NOMO-1 treated with DMSO at 0.1 percent for 48 hours (cell line): ENCODE results near the gene ZBTB22.
"Not testable (repeated sequence)": the region's sequence is repeated elsewhere in the genome, so short reads cannot be mapped to it uniquely, and the experiment has no call there.

Source experiments
- DNase-seq: peaks from one replicate; lab custom pipeline; 2025; ENCODE audit not compliant: unreplicated experiment; lab: John Stamatoyannopoulos, UW

Gene ZBTB22, protein sequence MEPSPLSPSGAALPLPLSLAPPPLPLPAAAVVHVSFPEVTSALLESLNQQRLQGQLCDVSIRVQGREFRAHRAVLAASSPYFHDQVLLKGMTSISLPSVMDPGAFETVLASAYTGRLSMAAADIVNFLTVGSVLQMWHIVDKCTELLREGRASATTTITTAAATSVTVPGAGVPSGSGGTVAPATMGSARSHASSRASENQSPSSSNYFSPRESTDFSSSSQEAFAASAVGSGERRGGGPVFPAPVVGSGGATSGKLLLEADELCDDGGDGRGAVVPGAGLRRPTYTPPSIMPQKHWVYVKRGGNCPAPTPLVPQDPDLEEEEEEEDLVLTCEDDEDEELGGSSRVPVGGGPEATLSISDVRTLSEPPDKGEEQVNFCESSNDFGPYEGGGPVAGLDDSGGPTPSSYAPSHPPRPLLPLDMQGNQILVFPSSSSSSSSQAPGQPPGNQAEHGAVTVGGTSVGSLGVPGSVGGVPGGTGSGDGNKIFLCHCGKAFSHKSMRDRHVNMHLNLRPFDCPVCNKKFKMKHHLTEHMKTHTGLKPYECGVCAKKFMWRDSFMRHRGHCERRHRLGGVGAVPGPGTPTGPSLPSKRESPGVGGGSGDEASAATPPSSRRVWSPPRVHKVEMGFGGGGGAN

DNA sequence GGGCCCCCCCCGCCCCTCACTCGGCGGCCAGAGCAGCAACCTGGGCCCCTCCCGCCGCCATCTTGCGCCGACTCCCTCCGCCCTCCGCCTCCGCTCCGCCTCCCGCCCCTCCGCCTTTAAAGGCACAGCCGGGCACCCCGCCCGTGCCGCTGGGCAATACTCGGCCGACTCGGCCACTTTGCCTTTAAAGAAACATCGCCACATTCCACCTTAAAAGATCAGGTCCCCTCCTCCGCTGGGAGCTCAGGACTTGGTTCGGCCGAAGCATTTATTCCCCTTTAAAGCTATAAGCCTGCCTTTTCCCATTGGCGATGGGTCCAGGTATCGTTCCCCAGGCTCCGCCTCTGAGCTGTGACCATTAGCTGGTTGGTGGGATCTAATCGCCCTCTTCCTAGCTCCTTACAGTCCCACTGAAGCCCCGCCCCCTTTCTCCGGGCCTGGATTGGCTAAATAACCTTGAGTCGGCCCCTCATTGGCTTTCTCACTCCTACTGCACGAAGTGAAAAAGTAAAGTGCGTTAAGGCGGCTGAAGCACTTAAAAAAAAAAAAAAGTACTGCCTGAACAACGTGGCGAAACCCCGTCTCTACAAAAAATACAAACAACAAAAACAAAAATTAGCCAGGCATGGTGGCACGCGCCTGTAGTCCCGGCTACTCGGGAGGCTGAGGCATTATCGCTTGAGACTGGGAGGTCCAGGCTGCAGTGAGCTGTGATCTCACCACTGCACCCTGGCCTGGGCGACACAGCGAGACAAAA is at the start of gene ZBTB22:
ZBTB22 (minus strand) TSS at position 76 of the 757 bp plus-strand sequence. CDS start 828 bp downstream, outside the sequence.
- DNase-seq, result peak; percentile 98

DNA sequence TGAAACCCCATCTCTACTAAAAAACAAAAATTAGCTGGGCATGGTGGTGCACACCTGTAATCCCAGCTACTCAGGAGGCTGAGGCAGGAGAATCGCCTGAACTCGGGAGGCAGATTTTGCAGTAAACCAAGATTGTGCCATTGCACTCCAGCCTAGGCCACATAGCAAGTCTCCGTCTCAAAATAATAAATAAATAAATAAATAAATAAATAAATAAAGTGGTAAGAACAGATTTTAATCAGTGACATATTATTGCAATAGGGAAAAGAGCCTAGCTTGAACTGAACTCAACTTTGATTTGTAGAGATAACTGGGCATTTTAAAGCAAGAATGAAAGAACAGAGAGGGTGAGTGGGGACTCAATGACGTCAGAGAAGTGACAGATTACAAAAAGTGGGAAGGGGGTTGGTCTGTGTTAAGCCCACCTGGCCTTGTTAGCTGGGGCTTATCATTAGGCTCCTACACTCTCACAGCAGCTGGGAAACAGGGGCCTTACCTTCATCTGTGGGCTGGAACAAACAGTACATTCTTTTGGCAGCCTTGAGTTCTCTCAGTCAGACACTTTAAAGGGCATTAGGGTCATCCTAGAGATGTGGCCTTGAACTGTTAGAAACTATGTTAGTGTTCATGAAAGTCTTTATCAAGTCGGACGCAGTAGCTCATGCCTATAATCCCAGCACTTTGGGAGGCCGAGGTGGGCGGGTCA is 49.6 kb upstream of the ZBTB22 start:
- DNase-seq, result no peak

DNA sequence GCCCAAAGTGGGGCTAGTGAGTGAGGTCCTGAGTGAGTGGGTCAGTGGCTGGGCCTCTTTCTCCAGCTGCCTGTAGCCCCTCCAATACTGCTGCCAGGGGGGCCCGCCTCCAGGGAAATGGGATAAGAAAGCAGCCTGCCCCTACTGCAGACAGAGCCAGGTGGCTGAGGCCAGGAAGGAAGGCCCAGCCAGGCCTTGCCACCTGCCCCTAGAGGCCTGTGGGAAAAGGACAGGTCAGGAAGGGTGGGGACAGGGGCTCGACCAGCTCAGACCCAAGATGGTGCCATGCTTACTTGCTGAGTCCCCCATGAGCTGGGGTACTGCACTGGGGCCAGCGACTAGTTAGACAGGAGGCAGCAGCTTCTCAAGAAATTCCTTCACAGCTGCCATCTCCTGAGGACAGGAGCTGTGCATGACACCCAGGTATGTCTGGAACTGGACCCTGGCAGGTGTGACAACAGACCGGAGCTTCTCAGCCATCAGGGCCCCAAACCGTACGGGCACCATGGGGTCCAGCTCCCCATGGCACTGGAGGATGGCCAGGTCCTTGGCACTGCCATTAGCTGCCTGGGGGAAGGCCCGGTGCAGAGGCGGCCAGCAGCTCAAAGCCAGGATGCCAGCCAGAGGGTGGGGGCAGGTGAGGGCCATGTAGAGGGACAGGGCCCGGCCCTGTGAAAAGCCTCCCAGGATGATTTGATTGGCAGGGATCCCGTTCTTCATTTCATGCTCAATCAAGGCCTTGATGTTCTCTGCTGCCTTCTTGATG is 47.8 kb upstream of the ZBTB22 start:
- not testable (repeated sequence) for DNase-seq

DNA sequence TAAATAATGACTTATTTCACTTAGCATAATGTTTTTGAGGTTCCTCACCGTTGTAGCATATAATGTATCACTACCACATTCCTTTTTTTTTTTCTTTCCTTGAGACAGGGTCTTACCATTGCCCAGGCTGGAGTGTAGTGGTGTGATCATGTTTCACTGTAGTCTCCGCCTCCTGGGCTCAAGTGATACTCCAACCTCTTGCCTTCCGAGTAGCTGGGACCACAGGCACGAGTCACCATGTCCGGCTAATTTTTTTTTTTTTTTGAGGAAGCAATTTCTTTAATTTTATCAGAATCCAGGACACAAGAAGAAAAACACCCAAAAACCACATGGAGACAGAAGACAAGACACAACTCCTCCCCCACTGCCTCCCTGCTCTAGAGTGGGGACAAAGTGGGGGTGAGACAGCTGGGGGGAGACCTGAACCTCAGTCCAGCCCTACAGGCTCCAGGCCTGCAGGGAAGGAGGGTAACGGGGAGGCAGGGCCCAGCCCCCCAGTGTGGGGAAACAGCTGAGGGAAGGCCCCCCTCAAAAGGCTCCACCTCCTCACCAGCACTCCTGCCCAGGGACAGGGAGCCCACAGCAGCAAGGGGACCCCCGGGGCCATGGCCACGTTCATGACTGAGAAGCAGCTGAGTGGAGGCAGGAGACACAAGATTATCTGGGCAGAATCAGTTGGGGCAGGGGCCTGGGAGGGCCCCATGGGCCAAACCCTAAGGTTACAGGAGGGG is 47.1 kb upstream of the ZBTB22 start:
- DNase-seq, result not testable (repeated sequence)

DNA sequence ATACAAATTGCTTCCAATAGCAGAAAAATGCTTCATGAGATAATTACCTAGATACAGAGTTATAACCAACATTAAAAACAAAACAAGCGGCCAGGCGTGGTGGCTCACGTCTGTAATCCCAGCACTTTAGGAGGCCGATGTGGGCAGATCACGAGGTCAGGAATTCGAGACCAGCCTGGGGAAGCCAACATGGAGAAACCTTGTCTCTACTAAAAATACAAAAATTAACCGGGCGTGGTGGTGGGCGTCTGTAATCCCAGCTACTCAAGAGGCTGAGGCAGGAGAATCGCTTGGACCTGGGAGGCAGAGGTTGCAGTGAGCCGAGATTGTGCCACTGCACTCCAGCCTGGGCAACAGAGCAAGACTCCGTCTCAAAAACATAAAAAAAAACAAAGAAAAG is 45.9 kb upstream of the ZBTB22 start:
- not testable (repeated sequence) for DNase-seq

DNA sequence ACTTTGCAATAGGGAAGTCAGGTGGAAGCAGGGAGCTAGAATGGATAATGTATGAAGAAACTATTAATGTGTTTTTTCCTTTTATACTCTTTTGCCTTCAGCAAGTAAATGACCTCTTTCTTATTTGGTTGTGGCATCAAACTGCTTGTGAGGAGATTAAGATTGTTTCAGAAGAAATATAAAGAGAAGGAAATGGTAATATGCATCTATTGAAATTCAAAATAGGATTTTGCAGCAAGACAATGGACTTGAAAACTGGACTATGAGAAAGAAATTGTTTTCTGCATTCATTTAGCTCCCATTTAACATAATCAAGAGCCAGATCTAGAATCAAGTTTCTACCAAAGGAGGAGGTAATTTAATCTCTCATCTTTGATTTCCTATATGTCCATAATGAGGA is 41.8 kb upstream of the ZBTB22 start:
- no peak for DNase-seq

DNA sequence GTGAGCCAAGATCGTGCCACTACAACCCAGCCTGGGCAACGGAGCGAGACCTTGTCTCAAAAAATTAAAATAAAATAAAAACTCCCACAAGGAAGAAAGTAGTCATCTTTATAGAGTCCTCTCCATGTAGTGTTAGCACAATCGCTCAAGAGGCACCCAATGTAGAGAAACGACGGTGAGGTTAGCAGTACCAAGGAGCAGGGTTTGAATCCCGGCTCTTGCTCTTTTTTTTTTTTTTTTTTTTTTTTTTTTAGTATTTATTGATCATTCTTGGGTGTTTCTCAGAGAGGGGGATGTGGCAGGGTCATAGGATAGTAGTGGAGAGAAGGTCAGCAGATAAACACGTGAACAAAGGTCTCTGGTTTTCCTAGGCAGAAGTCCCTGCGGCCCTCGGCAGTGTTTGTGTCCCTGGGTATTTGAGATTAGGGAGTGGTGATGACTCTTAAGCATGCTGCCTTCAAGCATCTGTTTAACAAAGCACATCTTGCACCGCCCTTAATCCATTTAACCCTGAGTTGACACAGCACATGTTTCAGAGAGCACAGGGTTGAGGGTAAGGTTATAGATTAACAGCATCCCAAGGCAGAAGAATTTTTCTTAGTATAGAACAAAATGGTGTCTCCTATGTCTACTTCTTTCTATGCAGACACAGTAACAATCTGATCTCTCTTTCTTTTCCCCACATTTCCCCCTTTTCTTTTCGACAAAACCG is 39.8 kb upstream of the ZBTB22 start:
- not testable (repeated sequence) for DNase-seq

DNA sequence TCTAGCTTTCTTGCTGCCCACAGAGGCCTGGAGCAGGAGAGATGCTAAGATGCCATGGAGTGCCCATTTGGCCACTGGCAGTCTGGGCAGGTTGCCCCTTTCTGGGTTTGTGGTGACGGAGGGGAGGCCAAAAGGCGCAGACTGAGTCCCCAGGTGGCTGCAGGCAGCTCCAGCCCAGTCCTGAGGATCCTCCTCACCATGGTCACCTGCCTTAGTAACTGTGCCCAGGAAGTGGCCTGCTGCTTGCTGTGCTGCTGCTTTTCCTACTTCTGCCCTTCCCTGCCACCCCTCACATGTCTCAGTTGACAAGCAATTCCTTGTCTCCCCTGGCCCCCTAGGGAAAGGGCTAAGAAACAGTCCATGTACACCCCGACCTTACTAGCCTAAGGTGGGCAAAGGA is 38.8 kb upstream of the ZBTB22 start:
- DNase-seq, result no peak

DNA sequence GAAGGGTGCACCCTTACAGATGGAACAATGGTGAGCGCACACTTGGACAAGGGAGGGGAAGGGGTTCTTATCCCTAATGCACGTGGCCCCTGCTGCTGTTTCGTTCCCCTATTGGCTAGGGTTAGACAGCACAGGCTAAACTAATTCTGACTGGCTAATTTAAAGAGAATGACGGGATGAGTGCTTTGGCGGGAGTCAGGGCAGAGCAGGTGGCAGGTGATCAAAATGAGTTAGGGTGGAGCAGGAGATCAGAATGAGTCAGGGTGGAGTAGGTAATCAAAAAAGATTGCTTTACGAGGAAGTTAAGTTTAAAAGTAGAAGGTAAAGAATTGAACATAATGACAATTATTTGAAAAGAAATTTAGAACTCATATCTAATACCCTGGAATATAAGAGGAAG is 38.3 kb upstream of the ZBTB22 start:
- not testable (repeated sequence) for DNase-seq

DNA sequence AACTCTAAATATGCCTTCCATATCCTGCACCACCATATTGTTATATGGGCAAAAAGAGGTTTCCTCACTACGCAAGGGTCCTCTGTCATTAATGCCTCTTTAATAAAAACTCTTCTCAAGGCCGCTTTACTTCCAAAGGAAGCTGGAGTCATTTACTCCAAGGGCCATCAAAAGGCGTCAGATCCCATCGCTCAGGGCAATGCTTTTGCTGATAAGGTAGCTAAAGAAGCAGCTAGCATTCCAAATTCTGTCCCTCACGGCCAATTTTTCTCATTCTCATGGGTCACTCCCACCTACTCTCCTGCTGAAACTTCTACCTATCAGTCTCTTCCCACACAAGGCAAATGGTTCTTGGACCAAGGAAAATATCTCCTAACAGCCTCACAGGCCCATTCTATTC is 30.3 kb upstream of the ZBTB22 start:
- DNase-seq, result no peak

DNA sequence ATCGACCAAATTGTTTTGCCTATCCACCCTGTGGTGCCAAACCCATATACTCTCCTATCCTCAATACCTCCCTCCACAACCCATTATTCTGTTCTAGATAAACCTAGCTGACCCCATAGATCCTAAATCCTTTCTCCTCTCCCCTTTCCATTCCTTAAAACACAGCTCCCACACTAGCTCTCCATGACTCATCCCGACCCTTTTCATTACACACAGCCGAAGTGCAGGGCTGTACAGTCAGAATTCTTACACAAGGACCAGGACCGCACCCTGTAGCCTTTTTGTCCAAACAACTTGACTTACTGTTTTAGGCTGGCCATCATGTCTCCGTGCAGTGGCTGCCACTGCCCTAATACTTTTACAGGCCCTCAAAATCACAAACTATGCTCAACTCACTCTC is 29.4 kb upstream of the ZBTB22 start:
- not testable (repeated sequence) for DNase-seq

DNA sequence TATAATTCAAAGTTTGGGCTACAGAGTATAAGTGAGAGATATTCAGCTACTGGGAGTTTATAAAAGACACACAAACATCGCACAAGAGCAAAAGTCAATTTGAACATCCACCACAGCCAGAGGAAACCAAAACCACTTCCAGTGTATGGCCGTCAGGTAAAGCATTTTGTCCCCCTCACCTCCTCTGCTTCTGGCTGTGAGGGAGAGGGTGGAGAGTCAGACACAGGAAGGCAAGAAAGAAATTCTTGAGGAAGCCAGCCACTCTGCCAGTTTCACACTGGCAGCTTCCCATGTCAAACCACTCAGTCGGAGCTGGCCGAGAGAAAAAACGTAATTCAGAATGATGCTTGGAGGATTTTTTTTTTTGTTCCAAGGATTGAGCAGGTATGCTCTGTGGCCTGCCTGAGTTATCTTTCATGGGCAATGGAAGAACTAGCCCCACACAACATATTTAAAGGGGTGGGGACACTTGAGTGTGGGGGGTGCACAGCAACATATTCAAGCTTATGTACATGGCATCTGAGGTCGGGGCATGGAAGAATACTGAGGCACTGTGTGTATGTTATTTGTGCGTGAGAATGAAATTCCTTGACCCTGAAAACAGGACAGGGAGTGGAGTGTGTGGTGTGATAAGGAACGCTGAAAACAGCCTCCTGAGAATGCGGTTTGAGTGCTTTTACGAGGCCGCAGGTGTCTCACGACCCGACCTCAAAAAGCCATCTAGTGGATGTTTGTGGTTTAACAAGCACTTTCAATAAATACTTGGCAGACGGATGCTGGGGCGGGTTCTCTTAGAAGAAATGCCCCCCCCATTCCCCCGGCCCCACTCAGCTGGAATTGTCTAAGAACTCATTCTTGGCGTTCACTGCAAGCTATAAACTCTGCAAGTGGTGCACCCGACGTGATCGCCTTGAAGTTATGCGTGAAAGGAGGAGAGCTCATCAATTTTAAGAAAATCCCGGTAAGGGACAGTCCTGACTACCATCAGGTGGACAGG is 27.5 kb upstream of the ZBTB22 start:
- peak; percentile 40 for DNase-seq

DNA sequence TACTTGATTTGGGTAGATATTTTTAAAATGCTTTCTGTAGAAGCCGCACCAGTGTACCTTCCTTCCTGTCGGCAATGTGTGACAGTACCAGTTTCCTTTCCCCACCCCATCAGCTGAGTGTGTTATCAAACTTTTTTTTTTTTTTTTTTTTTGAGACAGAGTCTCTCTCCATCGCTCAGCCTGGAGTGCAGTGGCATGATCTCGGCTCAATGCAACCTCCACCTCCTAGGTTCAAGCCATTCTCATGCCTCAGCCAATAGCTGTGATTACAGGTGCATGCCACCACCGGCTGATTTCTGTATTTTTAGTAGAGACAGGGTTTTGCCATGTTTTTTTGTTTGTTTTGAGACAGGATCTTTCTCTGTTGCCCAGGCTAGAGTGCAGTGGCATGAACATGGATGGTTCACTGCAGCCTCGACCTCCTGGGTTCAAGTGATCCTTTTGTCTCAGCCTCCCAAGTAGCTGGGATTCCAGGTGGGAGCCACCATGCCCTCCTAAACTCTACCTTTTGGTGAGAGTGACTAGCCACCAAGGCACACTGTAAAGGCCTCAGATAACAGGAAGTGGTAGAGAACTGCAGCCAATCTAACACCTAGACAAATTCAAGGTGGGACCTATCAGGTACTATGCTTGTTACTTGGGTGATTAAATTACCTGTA is 26.5 kb upstream of the ZBTB22 start:
- DNase-seq, result no peak

DNA sequence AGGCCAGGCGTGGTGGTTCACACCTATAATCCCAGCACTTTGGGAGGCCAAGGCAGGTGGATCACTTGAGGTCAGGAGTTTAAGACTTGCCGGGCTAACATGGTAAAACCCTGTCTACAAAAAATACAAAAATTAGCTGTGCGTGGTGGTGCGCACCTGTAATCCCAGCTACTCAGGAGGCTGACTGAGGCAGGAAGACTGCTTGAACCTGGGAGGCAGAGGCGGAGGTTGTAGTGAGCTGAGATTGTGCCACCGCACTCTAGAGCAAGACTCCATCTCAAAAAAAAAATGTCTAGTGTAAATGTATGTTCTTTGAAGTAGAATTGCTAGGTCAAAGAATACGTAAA is 26.0 kb upstream of the ZBTB22 start:
- DNase-seq, result not testable (repeated sequence)

DNA sequence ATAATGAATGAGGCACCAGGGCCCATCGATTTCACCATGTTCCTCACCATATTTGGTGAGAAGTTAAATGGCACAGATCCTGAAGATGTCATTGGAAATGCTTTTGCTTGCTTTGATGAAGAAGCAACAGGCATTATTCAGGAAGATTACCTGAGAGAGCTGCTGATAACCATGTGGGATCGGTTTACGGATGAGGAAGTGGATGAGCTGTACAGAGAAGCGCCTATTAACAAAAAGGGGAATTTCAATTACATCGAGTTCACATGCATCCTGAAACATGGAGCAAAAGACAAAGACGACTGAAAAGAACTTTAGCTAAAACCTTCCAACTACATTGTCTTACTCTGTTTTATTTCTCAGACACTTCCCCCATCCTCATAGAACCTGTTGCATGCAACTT is 21.6 kb upstream of the ZBTB22 start:
- DNase-seq, result no peak

DNA sequence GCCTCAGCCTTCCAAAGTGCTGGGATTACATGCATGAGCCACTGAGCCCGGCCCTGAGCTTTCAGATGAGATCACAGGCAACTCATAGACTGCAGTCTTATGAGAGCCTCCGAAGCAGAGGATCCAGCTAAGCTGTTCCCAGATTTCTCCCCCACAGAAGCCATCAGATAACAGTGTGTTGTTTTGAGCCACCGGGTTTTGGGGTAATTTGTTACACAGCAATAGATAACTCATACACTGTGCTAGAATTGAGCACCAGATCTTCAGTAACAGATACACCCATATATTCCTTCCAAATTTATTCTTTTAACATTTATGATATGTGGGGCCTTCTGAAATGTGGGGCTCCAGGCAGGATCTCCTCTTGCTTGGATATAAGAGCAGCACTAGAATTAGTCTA is 19.0 kb upstream of the ZBTB22 start:
- no peak for DNase-seq

DNA sequence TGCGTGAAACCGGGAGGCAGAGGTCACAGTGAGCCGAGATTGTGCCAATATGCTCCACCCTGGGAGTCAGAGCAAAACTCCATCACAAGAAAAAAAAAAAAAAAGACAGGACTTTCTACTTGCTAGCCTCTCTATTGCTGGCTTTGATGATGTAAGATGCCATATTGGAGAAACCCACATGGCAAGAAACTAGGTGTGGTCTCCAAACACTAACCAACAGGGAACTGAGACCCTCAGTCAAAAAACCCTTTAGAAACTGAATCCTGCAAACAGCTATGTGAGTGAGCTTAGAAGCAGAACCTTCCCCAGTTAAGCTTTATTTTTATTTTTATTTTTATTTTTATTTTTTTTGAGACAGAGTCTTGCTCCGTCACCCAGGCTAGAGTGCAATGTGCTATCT is 18.4 kb upstream of the ZBTB22 start:
- no peak for DNase-seq

DNA sequence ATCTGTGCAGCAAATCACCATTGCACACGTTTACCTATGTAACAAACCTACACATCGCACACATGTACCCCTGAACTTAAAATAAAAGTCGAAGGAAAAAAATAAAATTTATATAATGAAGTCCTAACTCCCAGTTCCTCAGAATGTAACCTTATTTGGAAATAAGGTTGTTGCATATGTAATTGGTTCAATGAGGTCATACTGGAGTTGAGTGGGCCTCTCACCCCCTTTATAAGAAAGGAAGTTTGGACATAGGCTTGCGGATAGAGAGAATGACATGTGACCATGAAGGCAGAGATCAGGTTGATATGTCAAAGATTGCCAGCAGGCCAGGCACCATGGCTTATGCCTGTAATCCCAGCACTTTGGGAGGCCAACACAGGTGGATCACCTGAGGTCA is 16.1 kb upstream of the ZBTB22 start:
- no peak for DNase-seq
